Nephron (organoid): ENCODE measurements around the gene FUT8.

Source experiments
- H3K27ac Mint-ChIP-seq, 3 experiments: 2 replicates each; pipeline ENCODE4 v1.8.0; 2020; ENCODE audit warnings: mixed read lengths in 3 of 3, mild to moderate bottlenecking in 2 of 3, moderate library complexity in 1 of 3
- H3K27me3 Mint-ChIP-seq: 2 replicates; pipeline ENCODE4 v1.8.0; 2021; ENCODE audit warnings: low read depth, mild to moderate bottlenecking, moderate library complexity, mixed read lengths
- H3K36me3 Mint-ChIP-seq: 2 replicates; pipeline ENCODE4 v1.8.0; 2020; ENCODE audit warnings: low read depth, mixed read lengths
- H3K4me1 Mint-ChIP-seq: 2 replicates; pipeline ENCODE4 v1.8.0; 2020; ENCODE audit warnings: mixed read lengths
- H3K4me3 Mint-ChIP-seq, 3 experiments: 2 replicates each; pipeline ENCODE4 v1.8.0; 2020; ENCODE audit warnings: mild to moderate bottlenecking in 3 of 3, mixed read lengths in 3 of 3, moderate library complexity in 2 of 3
- H3K9me3 Mint-ChIP-seq: 2 replicates; pipeline ENCODE4 v1.8.0; 2020; ENCODE audit warnings: mixed read lengths
- TF ChIP-seq, protein P1 (sequence below), 3 experiments: fragments of 200-600 bp; sonication (generic); IDR thresholded peaks; one replicate each; pipeline ENCODE4 v1.5.0; 2021; ENCODE audit warnings: antibody characterized with exemption in 3 of 3; ENCODE audit not compliant: unreplicated experiment in 3 of 3

The FUT8 gene

DNA sequence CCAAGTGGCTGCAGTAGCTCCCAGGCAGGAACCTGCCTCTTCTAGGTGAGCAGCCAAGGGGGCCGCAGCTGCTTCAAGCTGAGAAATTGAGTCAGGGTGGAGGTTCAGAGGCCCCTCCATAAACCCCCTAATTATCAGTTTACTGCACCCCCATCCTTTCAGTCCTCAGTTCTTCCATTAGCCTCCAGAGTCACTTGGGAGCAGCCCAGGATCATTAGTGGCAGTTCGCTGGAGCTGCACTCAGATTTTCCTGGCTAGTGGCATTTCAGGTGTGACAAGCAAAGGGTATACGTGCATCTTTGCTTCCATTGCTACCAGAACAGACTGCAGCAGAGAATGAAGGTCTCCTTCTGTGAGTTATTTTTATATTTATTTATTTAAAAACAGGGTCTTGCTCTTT is 358.7 kb downstream of the FUT8 start:
- Mint-ChIP-seq H3K27ac (no peak overlapping the region), H3K27me3 (peaks cover 5% of the 10 kb centered on the region), H3K4me1 (no peaks in the 10 kb centered on the region), H3K36me3 (no peaks in the 10 kb centered on the region), H3K9me3 (peaks cover 5% of the 10 kb centered on the region), H3K4me3 (no peak overlapping the region)
- TF ChIP-seq, protein P1, sequence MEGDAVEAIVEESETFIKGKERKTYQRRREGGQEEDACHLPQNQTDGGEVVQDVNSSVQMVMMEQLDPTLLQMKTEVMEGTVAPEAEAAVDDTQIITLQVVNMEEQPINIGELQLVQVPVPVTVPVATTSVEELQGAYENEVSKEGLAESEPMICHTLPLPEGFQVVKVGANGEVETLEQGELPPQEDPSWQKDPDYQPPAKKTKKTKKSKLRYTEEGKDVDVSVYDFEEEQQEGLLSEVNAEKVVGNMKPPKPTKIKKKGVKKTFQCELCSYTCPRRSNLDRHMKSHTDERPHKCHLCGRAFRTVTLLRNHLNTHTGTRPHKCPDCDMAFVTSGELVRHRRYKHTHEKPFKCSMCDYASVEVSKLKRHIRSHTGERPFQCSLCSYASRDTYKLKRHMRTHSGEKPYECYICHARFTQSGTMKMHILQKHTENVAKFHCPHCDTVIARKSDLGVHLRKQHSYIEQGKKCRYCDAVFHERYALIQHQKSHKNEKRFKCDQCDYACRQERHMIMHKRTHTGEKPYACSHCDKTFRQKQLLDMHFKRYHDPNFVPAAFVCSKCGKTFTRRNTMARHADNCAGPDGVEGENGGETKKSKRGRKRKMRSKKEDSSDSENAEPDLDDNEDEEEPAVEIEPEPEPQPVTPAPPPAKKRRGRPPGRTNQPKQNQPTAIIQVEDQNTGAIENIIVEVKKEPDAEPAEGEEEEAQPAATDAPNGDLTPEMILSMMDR (IDR thresholded peaks at IDR 0.05; ENCODE audit: unreplicated experiment in 3 of 3) = no peak

DNA sequence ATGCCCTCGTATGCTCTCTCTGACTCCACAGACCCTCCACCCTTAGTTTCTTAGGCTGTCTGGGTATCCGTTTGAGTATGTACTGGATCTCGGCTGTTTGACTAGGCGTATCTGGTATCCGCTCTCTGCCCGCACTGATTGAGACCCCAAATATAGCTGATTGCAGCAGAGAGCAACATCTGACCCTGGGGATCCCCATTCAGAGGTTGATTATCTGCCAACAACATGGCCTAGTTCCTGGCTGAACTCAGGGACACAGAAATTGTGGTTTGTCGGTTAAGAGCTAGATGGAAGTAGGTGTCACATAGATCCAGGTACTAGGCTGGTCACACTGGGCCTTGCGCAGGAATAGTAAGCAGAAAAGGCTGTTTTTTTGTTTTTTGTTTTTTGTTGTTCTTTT is 359.9 kb downstream of the FUT8 start:
- no peak overlapping the region for H3K4me3 Mint-ChIP-seq
- peaks cover under 1% of the 10 kb centered on the region for H3K9me3 Mint-ChIP-seq
- H3K36me3 Mint-ChIP-seq = no peaks in the 10 kb centered on the region
- TF ChIP-seq, protein P1 (IDR thresholded peaks at IDR 0.05; ENCODE audit: unreplicated experiment in 3 of 3) = no peak
- no peaks in the 10 kb centered on the region for H3K4me1 Mint-ChIP-seq
- H3K27ac Mint-ChIP-seq = no peak overlapping the region
- H3K27me3 Mint-ChIP-seq = peaks cover 5% of the 10 kb centered on the region

DNA sequence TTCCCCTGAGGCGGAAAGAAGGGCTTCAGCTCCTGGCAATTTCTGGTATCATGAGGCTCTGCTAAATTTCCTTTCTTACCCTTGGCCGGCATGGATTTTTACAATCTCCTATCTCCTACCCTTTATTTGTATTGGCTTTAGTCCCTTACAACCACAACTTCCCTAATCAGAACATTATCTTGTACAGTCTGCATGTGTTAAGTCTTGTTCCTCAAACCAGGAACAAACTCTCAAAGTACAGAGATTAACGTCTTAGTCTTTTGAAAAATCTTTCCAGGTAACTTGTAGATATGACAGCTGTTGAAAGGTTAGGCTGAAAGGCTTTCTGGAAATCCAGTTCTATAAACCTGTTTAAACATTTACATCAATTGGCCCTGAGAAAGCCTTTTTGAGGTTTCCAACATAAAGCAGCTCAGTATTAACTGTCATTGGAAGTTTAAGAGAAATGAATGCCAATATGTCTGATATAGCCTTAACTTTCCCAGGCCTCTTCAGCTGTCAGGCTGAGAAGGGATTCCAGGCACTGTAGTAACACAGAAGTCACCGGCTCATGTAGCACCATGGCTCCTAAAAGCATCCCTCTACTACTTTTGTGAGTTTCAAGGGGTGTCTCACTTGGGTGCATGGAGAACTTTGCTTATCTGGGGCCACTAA is 360.5 kb downstream of the FUT8 start:
- no peak overlapping the region for H3K27ac Mint-ChIP-seq
- H3K36me3 Mint-ChIP-seq = no peaks in the 10 kb centered on the region
- no peaks in the 10 kb centered on the region for H3K9me3 Mint-ChIP-seq
- H3K4me3 Mint-ChIP-seq = no peak overlapping the region
- no peaks in the 10 kb centered on the region for H3K4me1 Mint-ChIP-seq
- TF ChIP-seq, protein P1 (IDR thresholded peaks at IDR 0.05; ENCODE audit: unreplicated experiment in 3 of 3) = no peak
- H3K27me3 Mint-ChIP-seq = peaks cover 5% of the 10 kb centered on the region

DNA sequence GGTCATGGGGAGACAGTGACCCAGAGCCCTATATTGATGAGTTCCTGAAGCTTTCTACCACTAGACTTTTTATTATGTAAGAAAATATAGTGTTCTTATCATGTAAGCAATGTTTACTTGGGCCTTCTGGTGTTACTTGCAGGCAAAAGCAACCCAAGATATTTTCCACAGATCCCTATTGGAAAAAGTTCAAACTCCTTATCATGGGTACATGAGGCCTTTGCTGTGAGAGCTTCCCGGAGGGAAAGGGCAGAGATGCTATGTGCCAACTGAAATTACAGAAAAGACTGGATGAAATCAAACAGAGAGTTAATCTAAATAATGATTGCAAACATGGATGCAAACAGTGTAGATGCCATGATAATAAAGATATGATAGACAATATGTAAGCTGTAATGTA is 361.5 kb downstream of the FUT8 start:
- Mint-ChIP-seq H3K36me3 (no peaks in the 10 kb centered on the region), H3K4me3 (no peak overlapping the region), H3K27me3 (peaks cover 5% of the 10 kb centered on the region), H3K27ac (no peak overlapping the region), H3K9me3 (no peaks in the 10 kb centered on the region), H3K4me1 (no peaks in the 10 kb centered on the region)
- TF ChIP-seq, protein P1 (IDR thresholded peaks at IDR 0.05; ENCODE audit: unreplicated experiment in 3 of 3) = no peak

DNA sequence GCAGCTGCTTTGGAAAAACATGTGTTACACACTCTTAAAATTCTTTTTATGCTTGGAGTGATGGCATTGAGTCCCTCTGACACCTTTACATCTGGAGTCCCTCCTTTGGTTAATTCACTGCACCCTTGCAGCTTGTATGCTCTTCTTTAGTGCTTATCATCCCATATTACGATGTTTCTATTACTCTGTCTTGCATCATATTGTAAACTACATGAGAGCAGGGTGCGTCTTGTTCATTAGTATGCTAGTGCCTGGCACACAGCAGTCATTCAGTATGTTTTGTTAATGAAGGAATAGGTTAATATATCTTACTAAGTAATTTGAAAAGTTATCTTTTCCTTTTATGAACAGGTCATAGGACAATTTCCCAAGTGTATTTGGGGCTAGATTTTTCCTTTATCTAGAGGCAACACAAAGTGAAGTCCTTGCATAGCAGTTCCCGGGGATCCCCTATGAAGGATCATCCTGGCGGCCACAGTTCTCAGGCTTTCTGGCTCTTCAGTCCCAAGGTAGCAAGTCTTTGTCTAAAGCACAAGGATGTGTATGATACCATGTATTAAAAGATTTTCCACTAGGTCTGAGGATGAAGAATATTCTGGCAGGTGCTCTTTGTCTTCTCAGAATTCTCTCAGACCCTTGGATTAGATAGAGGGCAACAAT is 363.8 kb downstream of the FUT8 start:
- Mint-ChIP-seq H3K36me3 (no peaks in the 10 kb centered on the region), H3K9me3 (no peaks in the 10 kb centered on the region), H3K27me3 (peaks cover 9% of the 10 kb centered on the region), H3K4me3 (no peak overlapping the region), H3K27ac (no peak overlapping the region), H3K4me1 (no peaks in the 10 kb centered on the region)
- TF ChIP-seq, protein P1 (IDR thresholded peaks at IDR 0.05; ENCODE audit: unreplicated experiment in 3 of 3) = no peak

DNA sequence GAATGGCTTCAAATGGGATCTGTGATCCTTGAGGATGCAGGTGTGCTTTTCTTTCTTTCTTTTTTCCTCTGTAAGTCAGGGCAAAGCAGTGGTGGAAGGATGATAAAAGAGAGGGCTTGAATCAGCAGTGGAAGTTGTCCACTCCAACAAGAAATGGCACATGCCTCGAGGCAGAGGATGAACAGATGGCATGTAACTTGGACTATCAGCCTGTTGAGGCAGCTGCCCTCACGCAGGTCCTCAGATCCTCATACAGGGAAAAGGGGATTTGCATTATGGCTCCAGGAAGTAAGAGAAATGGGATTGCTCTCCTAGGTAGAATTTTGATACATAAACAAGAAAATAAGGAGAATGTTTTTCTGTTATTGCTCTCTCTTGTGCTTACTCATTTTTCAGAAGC is 368.0 kb downstream of the FUT8 start:
- peaks cover 7% of the 10 kb centered on the region for H3K4me1 Mint-ChIP-seq
- H3K36me3 Mint-ChIP-seq = no peaks in the 10 kb centered on the region
- TF ChIP-seq, protein P1 (IDR thresholded peaks at IDR 0.05; ENCODE audit: unreplicated experiment in 3 of 3) = no peak
- peaks cover 4% of the 10 kb centered on the region for H3K27me3 Mint-ChIP-seq
- H3K9me3 Mint-ChIP-seq = no peaks in the 10 kb centered on the region
- no peak overlapping the region for H3K27ac Mint-ChIP-seq
- no peak overlapping the region for H3K4me3 Mint-ChIP-seq
